Breast epithelium (tissue), 3 donors: ENCODE data around the gene CCL22.

Experiments
- CTCF ChIP-seq, 3 donors: fragments of 450-650 bp; IDR thresholded peaks; one replicate each; pipeline ENCODE4 v1.5.1; 2016 to 2017; ENCODE audit warnings: antibody characterized with exemption in 3 of 3, mild to moderate bottlenecking in 3 of 3, moderate library complexity in 3 of 3
- POLR2A ChIP-seq: fragments of 450-650 bp; IDR thresholded peaks from one replicate; pipeline ENCODE4 v1.6.1; 2016; ENCODE audit warnings: antibody characterized with exemption, mild to moderate bottlenecking, moderate library complexity

GRCh38 chr16:57382535-57383275, 24.1 kb downstream of the CCL22 start:
- TF ChIP-seq CTCF (IDR thresholded peaks at IDR 0.05): no peak
- no peak for TF ChIP-seq POLR2A
